HUES64 (cell line): Measurements from ENCODE around the gene CLN3.
"Not testable (repeated sequence)": the region's sequence is repeated elsewhere in the genome, so short reads cannot be mapped to it uniquely, and the experiment has no call there.

Experiments
- H3K27ac ChIP-seq: 2 replicates; pipeline ENCODE4 v1.7.0; 2013; ENCODE audit warnings: low read depth, low read length, inconsistent platforms
- H3K27me3 ChIP-seq: 2 replicates; pipeline ENCODE4 v1.6.1; 2013; ENCODE audit warnings: mild to moderate bottlenecking, low read length; ENCODE audit not compliant: insufficient read depth
- H3K36me3 ChIP-seq: 2 replicates; pipeline ENCODE4 v1.6.1; 2013; ENCODE audit warnings: mild to moderate bottlenecking, low read length; ENCODE audit not compliant: insufficient read depth
- H3K4me1 ChIP-seq: 2 replicates; pipeline ENCODE4 v1.6.1; 2013; ENCODE audit warnings: mild to moderate bottlenecking, low read length, moderate library complexity; ENCODE audit not compliant: insufficient read depth
- H3K4me3 ChIP-seq: 2 replicates; pipeline ENCODE4 v1.5.1; 2013; ENCODE audit warnings: mild to moderate bottlenecking, low read length, moderate library complexity
- H3K9ac ChIP-seq: 2 replicates; pipeline ENCODE4 v1.6.1; 2013; ENCODE audit warnings: mild to moderate bottlenecking, low read depth, low read length
- H3K9me3 ChIP-seq: 2 replicates; pipeline ENCODE4 v1.6.1; 2013; ENCODE audit warnings: low read depth, low read length; ENCODE audit not compliant: insufficient read depth
- WGBS: fragments of 150-250, 120-280 bp; methylation state at CpG from one replicate; pipeline ENCODE4 v1.1.7; 2013; ENCODE audit warnings: missing lambda C conversion rate; 5-methylcytosine and 5-hydroxymethylcytosine counted together

CLN3 gene

GRCh38 chr16:28511801-28512789, 20.2 kb upstream of the CLN3 start:
- H3K4me1 ChIP-seq = no peaks in the 10 kb centered on the region
- no peak overlapping the region for H3K9ac ChIP-seq
- 91% methylated on average over 21 of the region's 21 CpGs for WGBS
- no peaks in the 10 kb centered on the region for H3K27me3 ChIP-seq
- no peak overlapping the region for H3K4me3 ChIP-seq
- H3K36me3 ChIP-seq = no peaks in the 10 kb centered on the region
- no peaks in the 10 kb centered on the region for H3K9me3 ChIP-seq
- H3K27ac ChIP-seq = no peak overlapping the region

GRCh38 chr16:28511031-28511430, 19.2 kb upstream of the CLN3 start:
- H3K27me3 ChIP-seq = no peaks in the 10 kb centered on the region
- no peaks in the 10 kb centered on the region for H3K36me3 ChIP-seq
- no peaks in the 10 kb centered on the region for H3K4me1 ChIP-seq
- no peak overlapping the region for H3K4me3 ChIP-seq
- 89% methylated on average over 3 of the region's 3 CpGs for WGBS
- no peak overlapping the region for H3K9ac ChIP-seq
- no peak overlapping the region for H3K27ac ChIP-seq
- no peaks in the 10 kb centered on the region for H3K9me3 ChIP-seq

GRCh38 chr16:28505489-28506137, 13.7 kb upstream of the CLN3 start:
- no peaks in the 10 kb centered on the region for H3K36me3 ChIP-seq
- no peak overlapping the region for H3K27ac ChIP-seq
- WGBS = 90% methylated on average over 14 of the region's 14 CpGs
- H3K9ac ChIP-seq = no peak overlapping the region
- no peaks in the 10 kb centered on the region for H3K27me3 ChIP-seq
- H3K4me3 ChIP-seq = no peak overlapping the region
- H3K9me3 ChIP-seq = no peaks in the 10 kb centered on the region
- no peaks in the 10 kb centered on the region for H3K4me1 ChIP-seq

- WGBS = 88% methylated on average over 8 of the region's 8 CpGs
- H3K36me3 ChIP-seq = no peaks in the 10 kb centered on the region
- no peak overlapping the region for H3K9ac ChIP-seq
- no peak overlapping the region for H3K4me3 ChIP-seq
- H3K4me1 ChIP-seq = no peaks in the 10 kb centered on the region
- H3K27ac ChIP-seq = no peak overlapping the region
- H3K27me3 ChIP-seq = no peaks in the 10 kb centered on the region
- H3K9me3 ChIP-seq = no peaks in the 10 kb centered on the region
Measured at GRCh38 chr16:28504707-28505404, 13.0 kb upstream of the CLN3 start.

GRCh38 chr16:28503470-28504259, 11.8 kb upstream of the CLN3 start:
- Histone ChIP-seq H3K36me3 (no peaks in the 10 kb centered on the region), H3K4me1 (no peaks in the 10 kb centered on the region), H3K9me3 (no peaks in the 10 kb centered on the region), H3K27me3 (no peaks in the 10 kb centered on the region), H3K27ac (no peak overlapping the region), H3K4me3 (no peak overlapping the region), H3K9ac (no peak overlapping the region)
- 86% methylated on average over 15 of the region's 15 CpGs for whole genome bisulfite sequencing

GRCh38 chr16:28502290-28502689, 10.4 kb upstream of the CLN3 start:
- no peak overlapping the region for H3K27ac ChIP-seq

GRCh38 chr16:28501258-28502232, 9.7 kb upstream of the CLN3 start:
- H3K36me3 ChIP-seq = no peaks in the 10 kb centered on the region
- H3K4me3 ChIP-seq = no peak overlapping the region
- H3K4me1 ChIP-seq = no peaks in the 10 kb centered on the region
- H3K9ac ChIP-seq = no peak overlapping the region
- H3K27me3 ChIP-seq = no peaks in the 10 kb centered on the region
- no peaks in the 10 kb centered on the region for H3K9me3 ChIP-seq
- H3K27ac ChIP-seq = no peak overlapping the region
- WGBS = 84% methylated on average over 17 of the region's 19 CpGs

More at GRCh38 chr16:28502290-28502689, 10.4 kb upstream of the CLN3 start:
- Histone ChIP-seq H3K9ac (no peak overlapping the region), H3K4me1 (no peaks in the 10 kb centered on the region), H3K27me3 (no peaks in the 10 kb centered on the region), H3K4me3 (no peak overlapping the region), H3K9me3 (no peaks in the 10 kb centered on the region), H3K36me3 (no peaks in the 10 kb centered on the region)
- WGBS = 79% methylated on average over 2 of the region's 2 CpGs

GRCh38 chr16:28500476-28501180, 8.8 kb upstream of the CLN3 start:
- 92% methylated on average over 18 of the region's 18 CpGs for WGBS
- H3K27ac ChIP-seq, H3K4me3 ChIP-seq, H3K9ac ChIP-seq, H3K27me3 ChIP-seq, H3K9me3 ChIP-seq, H3K4me1 ChIP-seq, H3K36me3 ChIP-seq: not testable (repeated sequence)

GRCh38 chr16:28499854-28500253, 8.0 kb upstream of the CLN3 start:
- H3K27ac ChIP-seq = no peak overlapping the region
- H3K9me3 ChIP-seq = no peaks in the 10 kb centered on the region
- H3K4me1 ChIP-seq = no peaks in the 10 kb centered on the region
- no peaks in the 10 kb centered on the region for H3K36me3 ChIP-seq
- 78% methylated on average over 10 of the region's 10 CpGs for WGBS
- no peaks in the 10 kb centered on the region for H3K27me3 ChIP-seq
- H3K9ac ChIP-seq = no peak overlapping the region
- no peak overlapping the region for H3K4me3 ChIP-seq
